Activated CD8-positive, alpha-beta memory T cell treated with anti-CD3 and anti-CD28 coated beads, Interleukin-2, amount 10 ng/mL, durations not matched to agents 7 days and 5 days (primary cell): Measurements from ENCODE around the gene STRADA. TPM values are rescaled to one million over a fixed set of nuclear protein-coding genes. Genes with fewer than 3 reads are reported as not detected.

Source experiments
- ATAC-seq: fragments of 150-1000 bp; cut with Tn5 transposase; one replicate; pipeline ENCODE4 v1.10.0; 2021; ENCODE audit warnings: moderate library complexity
- CTCF ChIA-PET: fragments of 350-600 bp; sonication (Branson Sonifier 250); formaldehyde crosslinking; loops from one replicate; lab custom pipeline; 2021; ENCODE audit warnings: antibody characterized with exemption; lab: Charles Lee
- DNase-seq: peaks from one replicate; pipeline ENCODE4 v3.0.0-alpha.2; 2020
- H3K27ac Mint-ChIP-seq: one replicate; pipeline ENCODE4 v1.8.0; 2021; ENCODE audit warnings: mild to moderate bottlenecking, mixed read lengths
- H3K27me3 Mint-ChIP-seq: one replicate; pipeline ENCODE4 v1.8.0; 2021; ENCODE audit warnings: mixed read lengths
- H3K36me3 Mint-ChIP-seq: one replicate; pipeline ENCODE4 v1.8.0; 2021; ENCODE audit warnings: mild to moderate bottlenecking, mixed read lengths
- H3K4me1 Mint-ChIP-seq: one replicate; pipeline ENCODE4 v1.8.0; 2021; ENCODE audit warnings: mixed read lengths
- H3K4me3 Mint-ChIP-seq: one replicate; pipeline ENCODE4 v1.8.0; 2021; ENCODE audit warnings: mild to moderate bottlenecking, moderate library complexity, mixed read lengths
- H3K9me3 Mint-ChIP-seq: one replicate; pipeline ENCODE4 v1.8.0; 2022; ENCODE audit warnings: low read depth, mixed read lengths
- total RNA-seq, 2 experiments: library from RNA; stranded (reverse); gene quantifications; one replicate each; pipeline ENCODE4 v1.2.3, GENCODE V29; 2021

The STRADA gene
- total RNA-seq, 2 experiments from 2014 or later = 59.9 to 76.8 TPM

- peaks cover 48% of the 10 kb centered on the region for H3K4me1 Mint-ChIP-seq
These were observed 44.0 kb downstream of the STRADA start for GRCh38 chr17:63697341-63698286.

GRCh38 chr17:63696381-63696961, 45.1 kb downstream of the STRADA start:
- peak overlapping the region; percentile 84 for H3K4me3 Mint-ChIP-seq
- peak; percentile 72 for DNase-seq
- H3K36me3 Mint-ChIP-seq = peaks cover 33% of the 10 kb centered on the region
- ATAC-seq = no peak
- H3K9me3 Mint-ChIP-seq = no peaks in the 10 kb centered on the region
- no peaks in the 10 kb centered on the region for H3K27me3 Mint-ChIP-seq
- peak overlapping the region; percentile 94 for H3K27ac Mint-ChIP-seq
- CTCF ChIA-PET = interaction anchor here (0.6 to 7.9 kb wide), 14 partner anchors 13 to 271 kb away, joined by 3 to 133 read pairs (median 4); partner anchors contain the start of genes CCDC47, DDX42, MAP3K3 and STRADA
- H3K4me1 Mint-ChIP-seq = peaks cover 38% of the 10 kb centered on the region

More at GRCh38 chr17:63697341-63698286, 44.0 kb downstream of the STRADA start:
- Mint-ChIP-seq H3K27me3 (no peaks in the 10 kb centered on the region), H3K36me3 (peaks cover 38% of the 10 kb centered on the region), H3K27ac (peak overlapping the region; percentile 94), H3K4me3 (peak overlapping the region; percentile 84), H3K9me3 (no peaks in the 10 kb centered on the region)
- DNase-seq (peak; percentile 92), ATAC-seq (peak; percentile 35)
- CTCF ChIA-PET = interaction anchor here (0.6 to 7.9 kb wide), 30 partner anchors 12 to 272 kb away, joined by 3 to 133 read pairs (median 4); partner anchors contain the start of genes CCDC47, DDX42, MAP3K3 and STRADA

- Mint-ChIP-seq H3K4me3 (peak overlapping the region; percentile 33), H3K36me3 (peaks cover 29% of the 10 kb centered on the region), H3K27me3 (no peaks in the 10 kb centered on the region), H3K4me1 (peaks cover 33% of the 10 kb centered on the region), H3K9me3 (no peaks in the 10 kb centered on the region), H3K27ac (peak overlapping the region; percentile 94)
- CTCF ChIA-PET = interaction anchor here (0.6 to 7.9 kb wide), 12 partner anchors 13 to 270 kb away, joined by 3 to 133 read pairs (median 4); partner anchors contain the start of genes CCDC47, MAP3K3 and STRADA
- ATAC-seq (no peak), DNase-seq (no peak)
These were observed 45.7 kb downstream of the STRADA start for GRCh38 chr17:63695889-63696288.

GRCh38 chr17:63694950-63695773, 46.4 kb downstream of the STRADA start:
- Mint-ChIP-seq H3K9me3 (no peaks in the 10 kb centered on the region), H3K4me1 (peaks cover 33% of the 10 kb centered on the region), H3K4me3 (no peak overlapping the region), H3K27ac (peak overlapping the region; percentile 94), H3K27me3 (no peaks in the 10 kb centered on the region), H3K36me3 (peaks cover 31% of the 10 kb centered on the region)
- DNase-seq (no peak), ATAC-seq (no peak)
- CTCF ChIA-PET = interaction anchor here (0.6 to 7.9 kb wide), 9 partner anchors 12 to 269 kb away, joined by 3 to 133 read pairs (median 3); partner anchors contain the start of genes CCDC47 and MAP3K3

GRCh38 chr17:63694229-63694949, 47.2 kb downstream of the STRADA start:
- H3K9me3 Mint-ChIP-seq = no peaks in the 10 kb centered on the region
- DNase-seq = no peak
- H3K27ac Mint-ChIP-seq = peak overlapping the region; percentile 94
- no peaks in the 10 kb centered on the region for H3K27me3 Mint-ChIP-seq
- peaks cover 33% of the 10 kb centered on the region for H3K4me1 Mint-ChIP-seq
- H3K36me3 Mint-ChIP-seq = peaks cover 31% of the 10 kb centered on the region
- no peak for ATAC-seq
- CTCF ChIA-PET = interaction anchor here (0.6 to 7.9 kb wide), 5 partner anchors 12 to 72 kb away, joined by 3 to 133 read pairs (median 3); partner anchors contain the start of gene MAP3K3
- no peak overlapping the region for H3K4me3 Mint-ChIP-seq

GRCh38 chr17:63693411-63694113, 48.0 kb downstream of the STRADA start:
- Mint-ChIP-seq H3K27ac (peak overlapping the region; percentile 20), H3K4me1 (peaks cover 33% of the 10 kb centered on the region), H3K9me3 (no peaks in the 10 kb centered on the region), H3K4me3 (no peak overlapping the region), H3K36me3 (peaks cover 29% of the 10 kb centered on the region), H3K27me3 (no peaks in the 10 kb centered on the region)
- CTCF ChIA-PET = interaction anchor here (7.9 kb wide), 1 partner anchor 16 kb away, joined by 133 read pairs; no protein-coding TSS in a partner anchor
- DNase-seq (no peak), ATAC-seq (no peak)

GRCh38 chr17:63692195-63692816, 49.3 kb downstream of the STRADA start:
- H3K9me3 Mint-ChIP-seq = no peaks in the 10 kb centered on the region
- peaks cover 17% of the 10 kb centered on the region for H3K36me3 Mint-ChIP-seq
- H3K4me1 Mint-ChIP-seq = peaks cover 31% of the 10 kb centered on the region
- DNase-seq (no peak), ATAC-seq (no peak)
- H3K27me3 Mint-ChIP-seq = no peaks in the 10 kb centered on the region
- no peak overlapping the region for H3K27ac Mint-ChIP-seq
- CTCF ChIA-PET = interaction anchor here (7.9 kb wide), 1 partner anchor 18 kb away, joined by 133 read pairs; no protein-coding TSS in a partner anchor
- no peak overlapping the region for H3K4me3 Mint-ChIP-seq

GRCh38 chr17:63689479-63689878, 52.1 kb downstream of the STRADA start:
- DNase-seq (no peak), ATAC-seq (no peak)
- Mint-ChIP-seq H3K4me1 (peaks cover 5% of the 10 kb centered on the region), H3K9me3 (no peaks in the 10 kb centered on the region), H3K27me3 (no peaks in the 10 kb centered on the region), H3K27ac (no peak overlapping the region), H3K36me3 (peaks cover 5% of the 10 kb centered on the region), H3K4me3 (no peak overlapping the region)
- CTCF ChIA-PET = no interaction called here

GRCh38 chr17:63688396-63689020, 53.1 kb downstream of the STRADA start:
- DNase-seq (no peak), ATAC-seq (no peak)
- Mint-ChIP-seq H3K36me3 (peaks cover 8% of the 10 kb centered on the region), H3K4me3 (no peak overlapping the region), H3K4me1 (peaks cover 3% of the 10 kb centered on the region), H3K27me3 (no peaks in the 10 kb centered on the region), H3K9me3 (no peaks in the 10 kb centered on the region), H3K27ac (no peak overlapping the region)
- CTCF ChIA-PET = no interaction called here

GRCh38 chr17:63686138-63686685, 55.4 kb downstream of the STRADA start:
- no peaks in the 10 kb centered on the region for H3K9me3 Mint-ChIP-seq
- H3K27ac Mint-ChIP-seq = no peak overlapping the region
- DNase-seq = no peak
- H3K27me3 Mint-ChIP-seq = no peaks in the 10 kb centered on the region
- H3K4me3 Mint-ChIP-seq = no peak overlapping the region
- H3K4me1 Mint-ChIP-seq = no peaks in the 10 kb centered on the region
- peaks cover 11% of the 10 kb centered on the region for H3K36me3 Mint-ChIP-seq
- CTCF ChIA-PET = interaction anchor here (1.4 kb wide), 1 partner anchor 98 kb away, joined by 3 read pairs; no protein-coding TSS in a partner anchor
- no peak for ATAC-seq

- Mint-ChIP-seq H3K36me3 (peaks cover 11% of the 10 kb centered on the region), H3K27ac (no peak overlapping the region), H3K4me3 (no peak overlapping the region), H3K4me1 (no peaks in the 10 kb centered on the region), H3K9me3 (no peaks in the 10 kb centered on the region), H3K27me3 (no peaks in the 10 kb centered on the region)
- CTCF ChIA-PET = interaction anchor here (1.3 to 1.4 kb wide), 2 partner anchors 12 to 99 kb away, joined by 3 to 4 read pairs; no protein-coding TSS in a partner anchor
- ATAC-seq (no peak), DNase-seq (no peak)
These were observed 56.0 kb downstream of the STRADA start for GRCh38 chr17:63685578-63685977.
